GM21360 (cell line): ENCODE results near the gene KIRREL3.

ENCODE experiments used
- ATAC-seq: cut with Tn5 transposase; IDR thresholded peaks from one replicate; pipeline ENCODE4 v1.9.1; 2021; ENCODE audit warnings: mild to moderate bottlenecking, moderate library complexity; ENCODE audit not compliant: unreplicated experiment

KIRREL3 gene

DNA sequence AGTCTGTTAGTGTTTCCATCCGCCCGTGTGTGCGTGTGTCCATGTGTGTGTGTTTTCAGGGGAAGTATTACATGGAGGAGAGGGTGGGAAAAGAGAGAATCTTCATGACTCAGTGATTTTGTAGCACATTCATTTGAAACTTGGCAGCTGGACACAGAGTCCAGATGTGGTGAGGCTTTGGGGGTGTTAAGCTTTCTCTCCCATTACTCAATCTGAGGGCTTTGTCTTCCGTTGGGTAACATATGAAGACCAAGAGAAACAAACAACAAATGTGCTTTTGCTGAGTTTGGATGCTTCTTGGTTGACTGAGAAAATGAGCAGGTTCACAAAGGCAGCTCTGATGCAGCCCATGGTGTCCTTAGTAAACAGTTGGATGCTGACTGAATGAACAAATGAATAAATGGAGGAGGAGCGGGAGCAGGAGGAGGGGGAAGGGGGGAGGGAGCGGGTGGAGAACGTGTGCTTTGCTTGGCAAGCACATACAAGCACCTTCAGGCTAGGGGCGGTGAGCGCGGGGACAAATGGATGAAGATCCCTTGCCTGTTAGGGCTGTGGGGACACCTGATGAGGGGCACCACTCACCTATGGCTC, 540.8 kb downstream of the KIRREL3 start:
- no peak for ATAC-seq

DNA sequence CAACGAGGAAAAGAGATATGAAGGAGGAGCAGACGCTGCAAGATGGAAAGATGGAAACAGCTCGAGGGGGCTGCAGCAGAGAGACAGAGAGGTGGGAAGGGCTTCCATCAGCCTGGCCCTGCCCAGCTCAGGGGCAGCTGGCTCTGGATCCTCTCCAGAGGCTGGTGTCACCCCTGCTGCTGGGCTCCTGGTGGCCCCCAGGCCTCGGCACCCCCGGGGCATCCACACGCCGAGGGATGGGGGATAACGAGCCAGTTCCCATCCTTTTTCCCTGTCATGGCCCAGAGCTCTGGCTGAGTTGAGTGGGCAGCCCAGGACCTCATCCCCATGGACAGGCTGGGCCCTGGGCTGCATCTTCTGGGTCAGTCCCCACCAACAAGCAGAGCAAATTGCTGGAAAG, 542.8 kb downstream of the KIRREL3 start:
- no peak for ATAC-seq

DNA sequence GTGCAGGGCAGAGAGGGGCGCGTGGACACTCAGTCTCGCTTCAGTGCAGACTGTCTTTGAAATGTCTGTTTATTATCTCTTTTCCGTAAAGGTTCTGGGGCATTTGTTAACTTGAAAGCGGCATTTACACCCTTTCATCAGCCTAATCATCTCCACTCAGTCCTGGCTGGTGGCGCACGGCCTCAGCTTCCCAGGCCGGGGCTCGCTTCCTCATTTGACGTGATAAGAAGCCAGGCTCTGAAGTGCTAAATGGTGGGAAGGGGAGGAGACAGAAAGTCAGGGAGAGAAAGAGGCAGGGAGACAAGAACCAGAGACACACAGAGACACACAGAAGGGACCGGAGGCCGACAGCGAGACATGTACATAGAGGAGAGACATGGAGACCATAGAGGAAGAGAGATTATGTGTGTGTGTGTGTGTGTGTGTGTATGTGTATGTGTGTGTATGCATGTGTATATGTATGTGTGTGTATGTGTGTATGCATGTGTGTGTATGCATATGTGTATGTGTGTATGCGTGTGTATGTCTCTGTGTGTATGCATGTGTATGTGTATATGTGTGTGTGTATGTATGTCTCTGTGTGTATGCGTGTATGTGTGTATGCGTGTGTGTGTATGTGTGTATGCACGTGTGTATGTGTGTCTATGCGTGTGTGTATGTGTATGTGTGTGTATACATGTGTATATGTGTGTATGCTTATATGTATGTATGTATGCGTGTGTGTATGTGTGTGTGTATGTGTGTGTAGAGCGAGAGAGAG, 543.6 kb downstream of the KIRREL3 start:
- ATAC-seq: no peak

DNA sequence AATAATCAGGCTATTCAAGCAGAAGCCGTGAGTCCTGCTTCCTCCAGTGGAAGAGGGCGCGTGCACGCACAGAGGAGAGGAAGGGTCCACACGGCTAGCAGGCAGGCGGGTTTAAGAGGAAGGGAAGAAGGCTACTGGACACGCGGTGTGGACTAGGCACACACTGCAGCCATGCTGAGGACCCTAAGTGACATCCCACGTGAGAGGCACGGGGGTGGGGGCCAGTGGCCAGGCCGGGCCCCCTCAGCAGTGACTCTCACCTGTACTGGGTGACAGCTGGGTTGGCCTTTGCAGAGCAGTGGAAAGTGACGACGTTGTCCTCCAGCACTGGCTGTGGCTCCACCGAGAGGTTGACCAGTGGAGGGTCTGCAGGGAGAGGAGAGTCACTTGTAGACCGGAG, 544.5 kb downstream of the KIRREL3 start:
- ATAC-seq: no peak

DNA sequence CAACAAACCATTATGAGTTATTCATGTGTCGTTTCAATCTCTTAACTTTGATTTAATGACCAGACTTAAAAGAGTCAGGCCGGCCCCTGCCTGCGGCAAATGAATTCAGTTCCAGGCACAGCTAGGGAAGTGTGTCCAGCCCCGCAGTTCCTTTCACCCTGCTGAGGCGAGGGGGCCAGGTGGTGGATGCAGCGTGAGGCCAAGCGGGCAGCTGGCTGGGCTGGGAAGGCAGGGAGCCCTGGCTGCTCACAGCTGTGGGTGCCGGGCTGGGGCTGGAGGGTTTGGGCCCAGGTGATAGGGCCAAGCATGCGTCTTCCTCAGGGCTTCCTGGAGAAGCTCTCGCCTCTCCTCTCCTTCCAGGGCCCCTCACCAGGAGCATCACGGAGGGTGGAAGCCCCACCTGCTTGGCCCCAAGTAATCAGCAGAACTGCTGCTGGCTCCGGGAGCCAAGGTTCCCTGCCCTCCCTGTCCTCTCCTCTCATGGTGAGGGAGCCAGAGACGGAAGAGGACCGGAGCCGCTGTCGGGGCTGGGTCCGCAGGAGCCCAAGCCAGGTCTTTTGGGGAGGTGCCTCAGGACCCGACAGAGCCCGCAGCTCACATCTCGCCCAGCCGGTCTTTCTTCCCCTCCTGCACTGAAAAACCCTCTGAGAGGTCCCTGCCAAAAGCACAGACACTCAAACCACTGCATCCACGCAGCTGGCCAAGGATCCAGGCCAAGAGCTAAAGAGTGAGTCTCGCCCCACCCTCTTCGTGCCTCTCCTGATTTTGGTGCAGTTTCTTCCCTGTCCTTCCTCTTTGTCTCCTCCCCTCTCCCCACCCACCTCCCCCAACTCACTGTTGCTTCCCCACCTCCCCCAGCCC, 548.1 kb downstream of the KIRREL3 start:
- no peak for ATAC-seq

DNA sequence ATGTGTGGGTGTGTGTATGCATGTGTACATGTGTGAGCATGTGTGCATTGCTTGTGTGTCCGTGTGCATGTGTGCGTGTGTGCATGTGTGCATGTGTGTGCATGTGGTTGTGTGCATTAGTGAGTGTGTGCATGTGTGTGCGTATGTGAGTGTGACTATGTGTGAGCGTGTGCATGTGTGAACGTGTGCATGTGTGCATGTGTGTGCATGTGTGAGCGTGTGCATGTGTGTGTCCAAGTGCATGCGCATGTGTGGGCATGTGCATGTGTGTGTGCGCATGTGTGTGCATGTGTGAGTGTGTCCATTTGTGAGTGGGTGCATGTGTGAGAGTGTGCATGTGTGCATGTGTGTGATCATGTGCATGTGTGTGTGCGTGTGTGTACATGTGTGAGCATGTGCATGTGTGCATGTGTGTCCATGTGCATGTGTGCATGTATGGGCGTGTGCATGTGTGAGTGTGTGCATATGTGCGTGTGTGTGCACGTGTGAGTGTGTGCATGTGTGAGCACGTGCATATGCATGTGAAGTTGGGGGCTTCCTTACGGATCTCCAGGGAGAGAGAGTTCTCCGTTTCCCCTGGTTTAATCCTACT, 549.3 kb downstream of the KIRREL3 start:
- no peak for ATAC-seq

DNA sequence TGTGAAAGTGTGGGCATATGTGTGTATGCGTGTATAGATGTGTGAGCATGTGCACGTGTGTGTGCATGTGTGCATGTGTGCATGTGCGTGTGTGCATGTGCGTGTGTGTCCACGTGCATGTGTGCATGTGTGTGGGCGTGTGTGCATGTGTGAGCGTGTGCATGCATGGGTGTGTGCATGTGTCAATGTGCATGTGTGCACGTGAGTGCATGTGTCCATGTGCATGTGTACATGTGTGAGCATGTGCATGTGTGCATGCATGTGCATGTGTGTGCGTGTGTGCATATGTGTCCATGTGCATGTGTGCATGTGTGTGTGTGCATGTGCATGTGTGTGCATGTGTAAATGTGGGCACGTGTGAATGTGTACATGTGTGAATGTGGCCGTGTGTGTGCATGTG, 549.8 kb downstream of the KIRREL3 start:
- no peak for ATAC-seq

DNA sequence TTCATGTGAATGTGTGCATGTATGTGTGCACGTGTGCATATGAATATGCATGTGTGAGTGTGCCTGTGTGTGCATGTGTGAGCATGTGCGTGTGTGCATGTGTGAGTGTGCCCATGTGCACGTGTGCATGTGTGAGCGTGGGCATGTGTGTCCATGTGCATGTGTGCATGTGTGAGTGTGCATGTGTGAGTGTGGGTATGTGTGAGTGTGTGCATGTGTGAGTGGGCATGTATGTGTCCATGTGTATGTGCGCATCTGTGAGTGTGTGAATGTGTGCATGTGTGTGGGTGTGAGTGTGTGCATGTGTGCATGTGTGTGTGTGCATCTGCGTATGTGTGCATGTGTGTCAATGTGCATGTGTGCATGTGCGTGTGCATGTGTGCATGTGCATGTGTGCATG, 550.4 kb downstream of the KIRREL3 start:
- no peak for ATAC-seq

DNA sequence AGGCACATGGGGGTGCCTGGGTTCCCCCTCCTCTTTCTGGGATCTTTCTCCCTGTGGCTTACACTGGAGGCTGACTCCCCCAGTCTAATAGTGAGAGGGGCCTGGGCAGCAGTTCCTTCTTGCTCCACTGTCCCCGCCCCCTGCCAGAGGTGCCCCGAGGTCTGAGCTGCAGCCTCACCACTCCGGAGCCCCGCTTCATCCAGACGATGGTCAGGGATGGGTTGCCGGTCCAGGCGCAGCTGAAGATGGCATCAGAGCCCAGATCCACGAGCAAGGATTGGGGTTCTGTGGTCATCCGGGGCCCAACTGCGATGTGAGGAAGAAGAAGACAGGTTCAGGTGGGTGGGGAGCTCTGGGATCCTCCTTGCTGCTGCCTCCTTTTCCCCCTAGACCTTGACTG, 554.0 kb downstream of the KIRREL3 start:
- ATAC-seq: no peak

DNA sequence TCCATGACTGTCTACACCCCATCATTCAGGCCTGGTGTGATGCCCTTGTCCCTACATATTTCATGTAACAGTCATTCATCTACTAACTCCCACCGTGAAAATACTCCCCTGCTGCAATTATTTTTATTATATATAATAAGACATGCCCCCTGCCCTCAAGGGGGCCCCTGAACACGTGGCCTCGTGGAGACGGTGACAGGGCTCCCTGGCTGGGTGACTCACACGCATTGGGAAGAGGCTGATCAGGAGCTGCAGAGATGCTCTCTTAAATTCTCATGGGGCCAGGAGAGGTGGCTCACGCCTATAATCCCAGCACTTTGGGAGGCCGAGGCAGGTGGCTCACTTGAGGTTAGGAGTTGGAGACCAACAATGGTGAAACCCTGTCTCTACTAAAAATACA, 556.5 kb downstream of the KIRREL3 start:
- ATAC-seq: no peak

DNA sequence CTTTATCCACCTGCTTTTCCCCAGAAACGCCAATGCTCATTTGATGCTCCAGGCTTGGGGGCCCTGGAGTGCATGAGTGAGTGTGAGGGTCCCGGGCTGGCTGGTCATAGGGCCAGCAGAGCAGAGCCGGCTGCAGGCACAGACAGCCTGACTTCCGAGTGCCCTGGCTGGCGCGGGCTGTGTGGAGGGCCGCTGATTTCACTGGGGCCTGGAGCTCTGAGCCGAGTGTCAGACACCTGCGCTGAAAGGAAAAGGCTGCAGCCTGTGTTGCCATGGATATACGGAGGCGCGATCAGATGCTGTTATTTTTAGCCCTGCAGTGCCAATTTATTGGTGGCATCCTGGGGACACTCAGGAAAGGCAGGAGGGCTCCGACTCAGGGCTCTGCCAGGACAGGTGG, 557.5 kb downstream of the KIRREL3 start:
- no peak for ATAC-seq

DNA sequence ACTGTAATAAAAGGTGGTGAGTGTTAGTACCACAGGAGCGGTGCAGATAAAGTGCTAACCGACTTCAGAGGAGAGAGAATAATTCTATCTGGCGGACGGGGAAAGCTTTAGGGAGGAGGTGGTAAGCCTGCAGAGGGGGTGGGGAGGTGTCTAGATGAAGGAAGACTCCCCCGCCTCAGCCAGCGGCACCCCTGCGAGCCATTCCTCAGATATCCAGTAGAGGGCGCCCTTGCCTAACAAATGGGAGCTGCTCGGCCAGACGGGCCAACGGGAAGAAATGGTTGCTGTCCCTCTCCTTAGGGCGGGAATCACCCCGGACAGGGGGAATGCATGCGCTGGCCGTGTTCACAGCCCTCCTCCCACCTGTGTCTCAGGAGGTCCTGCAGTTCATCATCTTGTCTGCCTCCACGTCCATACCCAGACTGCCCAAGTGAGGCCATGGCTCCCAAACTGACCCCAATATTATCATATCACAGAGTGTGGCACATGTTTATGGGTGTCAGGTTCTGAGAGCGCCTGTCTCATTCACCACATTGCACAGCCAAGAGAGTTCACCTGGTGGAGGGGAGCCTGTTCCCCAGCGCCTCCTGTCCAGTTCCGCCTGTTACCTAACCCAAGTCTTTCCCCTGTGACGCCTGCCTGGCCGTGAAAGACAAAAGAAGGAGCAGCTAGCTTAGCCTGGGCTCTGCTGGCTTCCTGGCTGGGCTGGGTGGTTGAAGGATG, 559.6 kb downstream of the KIRREL3 start:
- peak; percentile 65 for ATAC-seq

DNA sequence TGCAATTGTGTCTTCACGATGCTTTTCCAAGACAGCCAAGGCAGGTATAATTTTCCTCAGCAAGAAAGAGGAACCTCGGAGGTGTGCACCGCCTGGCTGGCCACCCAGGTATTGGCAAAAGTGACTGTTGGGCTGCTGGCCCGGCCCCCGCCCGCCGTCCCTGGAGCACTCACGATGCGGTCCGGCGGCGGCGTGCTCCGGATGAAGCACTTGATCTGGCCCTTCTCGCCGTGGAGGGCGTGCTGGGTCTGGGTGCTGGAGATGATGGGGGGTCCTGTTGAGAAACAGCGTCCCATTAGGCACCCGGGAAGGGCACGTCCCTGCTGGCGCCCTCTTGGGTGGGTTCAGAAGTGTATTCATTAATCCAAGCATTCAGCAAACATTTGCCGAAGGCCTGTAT, 560.3 kb downstream of the KIRREL3 start:
- no peak for ATAC-seq

DNA sequence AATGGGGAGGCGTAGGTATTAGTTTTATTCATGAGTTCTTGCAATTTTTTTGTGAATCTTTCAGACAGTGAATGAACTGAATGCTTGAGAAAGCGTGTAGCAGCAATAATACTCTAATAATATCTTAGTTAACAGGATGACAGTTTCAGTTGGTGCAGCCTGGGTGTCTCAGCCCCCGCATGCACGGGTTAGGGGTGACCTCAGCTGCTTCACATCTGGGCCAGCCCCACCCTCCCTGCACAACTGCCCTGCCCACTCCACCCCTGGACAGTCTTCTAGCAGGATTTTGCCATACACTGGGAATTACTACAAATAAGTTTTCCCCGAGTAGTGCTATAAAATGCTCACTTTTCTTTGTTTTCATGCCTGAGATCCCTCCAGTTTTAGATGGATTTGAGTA, 561.9 kb downstream of the KIRREL3 start:
- ATAC-seq: no peak

DNA sequence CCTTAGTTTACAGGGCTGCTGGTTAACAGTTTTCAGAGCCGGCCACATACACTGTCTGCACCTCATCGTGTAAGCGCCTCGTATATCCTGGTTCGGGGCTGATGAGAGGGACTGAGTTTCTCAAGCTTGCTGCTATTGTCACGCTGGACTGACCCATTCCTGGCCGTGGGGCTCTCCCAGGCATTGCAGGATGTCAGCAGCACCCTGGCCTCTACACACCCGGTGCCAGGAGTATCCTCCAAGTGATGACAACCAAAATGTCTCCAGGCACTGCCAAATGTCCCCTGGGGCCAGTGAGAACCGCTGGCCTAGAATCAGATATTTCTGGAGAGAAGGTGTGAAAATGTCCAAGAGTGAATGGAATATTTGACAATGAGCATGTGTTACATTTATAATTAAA, 562.3 kb downstream of the KIRREL3 start:
- no peak for ATAC-seq

DNA sequence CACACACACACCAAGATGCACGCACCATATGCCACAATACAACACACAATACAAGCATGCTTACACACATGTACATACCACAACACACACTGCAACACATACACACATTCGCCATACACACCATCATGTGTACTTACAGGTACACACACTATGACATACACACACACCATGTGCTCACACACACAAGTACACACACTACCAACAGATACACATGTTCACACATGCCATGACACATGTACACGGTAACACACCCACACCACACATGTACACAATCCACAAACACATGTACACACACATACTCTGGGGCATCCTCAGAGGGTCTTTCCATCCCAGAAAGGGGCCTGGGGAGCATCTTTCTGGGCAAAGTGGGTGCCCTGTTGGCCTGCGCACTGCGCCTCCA, 562.8 kb downstream of the KIRREL3 start:
- ATAC-seq: no peak

DNA sequence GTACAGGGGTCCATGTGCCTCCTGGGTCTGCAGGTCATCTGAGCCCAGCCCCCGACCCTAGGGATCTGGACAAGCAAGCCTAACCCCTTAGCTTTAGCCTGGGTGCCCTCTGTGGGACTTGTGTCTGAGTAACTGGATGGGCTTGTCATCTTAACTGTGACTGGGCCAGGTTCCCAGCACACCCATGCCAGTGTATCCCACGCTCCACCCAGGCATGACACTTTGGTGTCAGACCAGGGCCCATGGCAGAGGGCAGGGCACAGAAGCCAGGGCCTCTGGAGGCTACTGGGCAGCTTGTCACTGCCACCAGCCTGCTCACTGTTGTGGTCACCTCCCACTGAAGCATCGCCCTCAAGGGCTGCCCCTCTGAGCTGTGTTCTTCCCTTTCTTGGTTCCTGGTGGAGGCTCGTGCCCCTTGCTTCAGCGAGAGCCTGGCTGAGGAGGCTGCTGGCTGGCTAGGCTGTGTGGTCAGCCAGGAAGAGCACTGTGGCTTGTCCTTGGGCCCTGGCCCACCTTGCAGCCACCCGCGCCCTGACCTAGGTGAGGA, 564.3 kb downstream of the KIRREL3 start:
- ATAC-seq: no peak

DNA sequence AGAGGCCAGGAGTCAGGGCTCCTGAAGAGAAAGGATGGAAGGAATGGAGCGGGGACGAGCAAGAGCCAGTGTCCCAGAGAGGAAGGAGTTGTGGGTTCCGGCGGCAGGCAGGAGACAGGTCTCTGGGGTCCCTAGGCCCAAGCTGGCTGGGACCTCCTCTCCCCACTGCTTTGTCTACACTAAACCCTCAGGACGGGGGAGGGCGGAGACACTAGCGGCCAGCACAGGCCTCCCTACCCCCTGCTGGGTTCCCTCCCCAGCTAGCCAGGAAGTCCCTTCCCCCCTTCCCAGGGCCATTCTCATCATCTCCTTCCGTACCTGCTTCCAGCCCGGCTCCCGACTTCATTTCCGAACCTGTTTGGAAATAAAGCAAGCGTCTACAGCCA, 565.6 kb downstream of the KIRREL3 start:
- no peak for ATAC-seq

DNA sequence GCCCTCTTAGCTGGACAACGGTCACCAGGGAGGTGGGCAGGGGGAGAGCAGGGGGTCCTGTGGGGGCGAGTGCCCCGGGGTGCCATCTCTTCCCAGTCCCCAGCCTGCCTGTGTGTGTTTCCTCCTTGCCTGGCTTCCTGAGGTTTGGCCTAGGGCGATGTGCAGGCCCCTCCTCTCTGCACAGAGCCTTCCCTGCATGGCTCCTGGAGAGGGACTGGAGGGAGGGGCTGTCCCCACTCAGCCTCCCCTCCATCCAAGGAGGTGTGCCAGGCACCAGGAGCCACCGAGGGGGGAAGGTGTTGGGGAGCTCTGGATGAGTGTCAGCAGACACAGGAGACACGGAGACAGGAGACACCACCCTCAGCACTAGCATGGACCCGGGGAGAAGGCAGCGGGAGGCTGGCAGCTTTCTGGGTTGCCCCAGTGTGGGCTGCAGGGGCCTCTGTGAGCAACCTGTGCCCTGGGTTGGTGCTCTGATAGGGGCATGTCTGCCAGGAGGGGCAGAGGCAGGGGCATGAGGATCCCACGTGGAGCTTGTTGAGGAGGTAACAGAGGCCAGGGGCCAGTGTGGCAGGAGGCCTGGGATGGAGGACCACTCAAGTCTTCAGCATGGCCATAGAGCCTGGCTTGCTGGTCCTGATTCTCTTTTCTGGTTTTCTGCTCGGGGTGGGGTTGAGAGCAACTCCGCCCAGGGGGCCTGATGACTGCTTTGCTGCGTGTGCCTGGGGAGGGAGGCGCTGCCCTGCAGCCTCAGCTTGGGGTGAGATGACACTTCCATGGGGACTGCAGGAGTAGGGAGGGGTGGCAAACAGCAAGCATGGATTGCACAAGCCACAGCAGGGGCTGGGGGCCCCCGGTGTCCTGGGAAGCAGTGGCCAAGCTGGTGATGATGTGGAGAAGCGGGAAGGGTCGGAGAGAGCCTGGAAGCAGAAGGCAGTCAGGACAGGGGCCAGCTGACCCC, 566.3 kb downstream of the KIRREL3 start:
- no peak for ATAC-seq
